ENCODE results near the gene VEZF1.
A peak's percentile ranks its signal among the peaks of the same experiment; 100 is the strongest.

VEZF1 gene

DNA sequence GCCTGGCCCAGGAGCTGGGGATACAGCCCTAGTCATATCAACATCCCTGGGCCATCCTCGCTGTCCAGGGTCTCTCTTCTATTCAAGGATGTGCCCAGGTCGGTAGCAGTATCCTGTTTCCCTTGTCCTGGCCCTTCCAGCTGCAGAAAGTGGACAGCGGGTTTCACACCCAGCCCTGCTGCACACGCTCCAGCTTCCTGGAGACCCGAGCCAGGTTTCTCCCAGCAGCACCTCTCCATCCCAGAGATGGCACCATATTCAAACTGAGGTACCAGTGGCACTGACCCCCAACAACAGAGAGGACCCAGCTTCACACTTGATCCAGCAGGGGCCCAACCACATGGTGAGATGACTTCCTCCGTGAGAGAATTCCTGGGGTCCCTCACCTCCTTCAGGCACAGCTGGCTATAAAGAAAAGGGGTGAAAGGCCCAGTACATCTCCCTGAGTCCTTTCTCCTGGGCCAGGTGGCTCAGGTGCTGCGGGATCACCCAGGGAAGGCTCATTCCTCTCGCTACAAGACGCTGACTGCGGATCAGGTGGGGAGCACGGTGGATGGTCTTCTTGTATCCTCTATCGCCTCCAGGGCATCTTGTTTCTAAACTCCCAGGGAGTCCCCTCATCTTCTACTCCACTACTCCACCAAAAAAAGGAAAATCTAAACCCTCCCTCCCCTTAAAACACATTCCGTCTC, 34.2 kb downstream of the VEZF1 start:
- no peak for DNase-seq

DNA sequence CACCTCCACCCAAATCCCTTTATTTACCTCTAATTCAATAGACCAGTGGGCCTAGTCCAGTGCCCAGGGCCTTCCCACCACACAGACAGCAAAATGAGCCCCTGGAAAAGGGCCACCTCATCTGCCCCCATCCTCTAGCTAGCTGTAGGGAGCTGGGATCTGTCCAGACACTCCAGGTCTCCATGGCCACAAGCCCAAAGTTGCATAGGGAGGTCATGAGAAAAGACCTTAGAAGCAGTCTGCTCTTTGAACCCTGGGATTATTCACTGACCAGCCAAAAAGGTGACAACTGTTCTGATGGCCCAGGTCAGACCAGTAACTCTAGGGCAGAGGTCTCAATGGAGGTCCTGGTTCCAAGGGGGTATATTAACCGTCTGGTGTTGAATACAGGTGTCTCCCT, 34.8 kb downstream of the VEZF1 start:
- no peak for DNase-seq

- DNase-seq = peak in 1 of 51 donors; percentile 14
Measured at GRCh38 chr17:57949649-57950048, 38.4 kb downstream of the VEZF1 start.

GRCh38 chr17:57948555-57949420, 39.3 kb downstream of the VEZF1 start:
- no peak for DNase-seq

DNA sequence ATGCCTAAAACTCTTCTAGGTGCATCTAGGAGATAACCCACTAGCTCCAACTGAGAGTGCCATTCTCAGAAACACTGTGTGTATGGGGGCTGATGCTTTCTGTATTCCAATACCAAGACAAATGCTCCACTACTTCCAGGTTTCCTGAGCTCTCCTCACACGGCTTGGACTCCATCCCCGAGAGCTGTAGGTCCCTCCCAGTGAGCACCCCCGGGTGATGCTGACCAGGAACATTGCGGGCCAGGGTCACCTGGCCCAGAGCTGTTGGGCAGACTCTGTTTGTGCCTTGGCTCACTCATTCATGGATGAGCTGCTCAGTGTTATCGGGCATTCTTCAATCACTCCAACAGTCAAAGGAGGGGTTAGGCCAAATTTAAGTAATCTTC, 39.9 kb downstream of the VEZF1 start:
- DNase-seq = peak in 1 of 51 donors; percentile 6

DNA sequence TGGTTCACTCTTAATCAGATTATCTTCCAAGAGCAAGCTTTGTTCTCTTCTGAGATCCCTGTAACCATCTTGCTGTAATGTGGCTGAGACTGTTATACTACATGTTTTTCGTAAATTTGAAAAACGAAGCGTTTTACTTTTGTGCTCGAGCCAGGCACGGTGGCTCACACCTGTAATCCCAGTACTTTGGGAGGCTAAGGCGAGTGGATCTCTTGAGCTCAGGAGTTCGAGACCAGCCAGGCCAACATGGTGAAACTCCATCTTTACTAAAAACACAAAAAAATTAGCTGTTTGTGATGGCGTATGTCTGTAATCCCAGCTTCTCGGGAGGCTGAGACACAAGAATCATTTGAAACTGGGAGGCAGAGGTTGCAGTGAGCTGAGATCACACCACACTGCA, 40.7 kb downstream of the VEZF1 start:
- no peak for DNase-seq

DNA sequence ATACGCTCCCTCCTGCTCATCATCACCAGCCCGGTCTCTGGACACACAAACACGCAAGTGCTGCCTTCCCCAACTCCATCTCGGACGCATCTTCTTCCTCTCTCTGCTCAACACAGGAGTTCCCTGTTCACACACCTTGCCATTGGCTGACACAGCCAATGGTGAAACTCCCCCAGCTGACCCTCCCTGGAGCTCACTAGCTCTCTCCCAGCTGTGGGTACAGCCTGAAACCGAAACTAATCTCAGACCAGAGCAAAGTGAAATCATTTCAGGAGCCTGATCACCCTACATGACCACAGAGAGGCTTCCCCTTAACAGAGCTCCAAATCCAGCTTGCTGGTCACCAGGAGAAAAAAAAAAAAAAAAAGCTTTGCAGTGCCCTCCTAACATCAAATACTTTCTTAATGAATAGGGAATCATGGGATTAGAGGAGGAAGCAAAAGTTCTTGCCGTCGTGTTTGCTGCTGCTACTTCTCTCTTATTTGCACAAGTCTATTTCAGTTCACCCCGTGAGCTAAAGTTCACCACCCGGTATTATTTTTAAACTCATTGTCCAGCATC, 41.2 kb downstream of the VEZF1 start:
- DNase-seq = peak in 13 of 51 donors; percentile 18 to 83 (median 40)

- DNase-seq = no peak
Measured at GRCh38 chr17:57945996-57946797, 41.9 kb downstream of the VEZF1 start.

DNA sequence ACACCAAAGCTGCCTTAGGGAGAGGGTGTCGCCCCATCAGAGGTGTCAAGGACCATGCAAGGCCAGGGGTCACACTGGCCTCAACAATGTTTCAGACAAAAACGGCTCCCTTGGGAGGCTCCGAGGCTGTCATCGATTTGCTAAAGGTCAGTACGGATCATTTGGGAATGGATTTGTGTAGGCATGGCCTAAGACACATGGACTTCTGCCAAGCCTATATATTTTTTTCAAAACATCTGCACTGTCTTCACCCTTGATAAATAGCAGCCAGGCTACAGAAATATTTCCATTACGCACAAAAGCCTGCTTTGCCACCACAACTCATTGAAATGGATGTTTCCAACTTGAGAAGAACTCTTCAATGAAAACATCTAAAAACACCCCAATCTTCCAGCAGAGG, 43.1 kb downstream of the VEZF1 start:
- no peak for DNase-seq

DNA sequence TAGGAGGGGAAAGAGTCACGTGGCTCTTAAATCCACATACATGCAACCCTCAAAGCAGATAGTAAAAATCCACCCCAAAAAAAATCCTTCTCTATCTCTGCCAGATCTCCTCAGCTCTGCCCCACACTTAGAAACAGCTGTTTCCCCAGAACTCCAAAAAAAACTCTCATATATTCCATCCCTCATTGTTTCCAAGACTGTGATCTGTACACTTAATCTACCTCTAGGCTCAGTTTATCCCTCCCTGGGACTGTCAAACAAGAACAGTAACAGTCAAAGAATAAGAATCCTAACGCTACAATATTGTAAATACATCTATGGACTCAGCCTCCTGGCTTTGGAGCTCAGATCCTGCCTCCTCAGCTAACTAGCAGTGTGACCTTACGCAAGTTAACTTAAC, 44.4 kb downstream of the VEZF1 start:
- no peak for DNase-seq

DNA sequence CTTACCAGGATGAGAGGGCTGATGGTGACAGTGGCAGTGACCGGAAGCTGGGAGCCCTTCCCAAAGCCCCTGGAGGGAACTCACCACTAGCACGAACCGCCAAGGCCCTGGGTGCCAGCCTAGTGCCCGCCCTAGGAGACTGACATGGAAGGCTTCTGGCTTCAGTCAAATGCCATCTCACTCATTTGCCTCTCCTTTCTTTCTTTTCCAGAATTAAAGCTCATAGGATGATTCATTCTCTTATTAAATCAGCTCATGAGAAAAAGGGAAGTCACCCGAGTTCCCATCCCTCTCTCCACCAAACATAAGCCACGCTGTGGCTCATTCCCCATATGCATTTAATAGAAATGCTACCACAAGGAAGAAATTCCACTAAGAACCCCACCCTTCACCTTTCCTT, 44.9 kb downstream of the VEZF1 start:
- peak in 1 of 51 donors; percentile 39 for DNase-seq

DNA sequence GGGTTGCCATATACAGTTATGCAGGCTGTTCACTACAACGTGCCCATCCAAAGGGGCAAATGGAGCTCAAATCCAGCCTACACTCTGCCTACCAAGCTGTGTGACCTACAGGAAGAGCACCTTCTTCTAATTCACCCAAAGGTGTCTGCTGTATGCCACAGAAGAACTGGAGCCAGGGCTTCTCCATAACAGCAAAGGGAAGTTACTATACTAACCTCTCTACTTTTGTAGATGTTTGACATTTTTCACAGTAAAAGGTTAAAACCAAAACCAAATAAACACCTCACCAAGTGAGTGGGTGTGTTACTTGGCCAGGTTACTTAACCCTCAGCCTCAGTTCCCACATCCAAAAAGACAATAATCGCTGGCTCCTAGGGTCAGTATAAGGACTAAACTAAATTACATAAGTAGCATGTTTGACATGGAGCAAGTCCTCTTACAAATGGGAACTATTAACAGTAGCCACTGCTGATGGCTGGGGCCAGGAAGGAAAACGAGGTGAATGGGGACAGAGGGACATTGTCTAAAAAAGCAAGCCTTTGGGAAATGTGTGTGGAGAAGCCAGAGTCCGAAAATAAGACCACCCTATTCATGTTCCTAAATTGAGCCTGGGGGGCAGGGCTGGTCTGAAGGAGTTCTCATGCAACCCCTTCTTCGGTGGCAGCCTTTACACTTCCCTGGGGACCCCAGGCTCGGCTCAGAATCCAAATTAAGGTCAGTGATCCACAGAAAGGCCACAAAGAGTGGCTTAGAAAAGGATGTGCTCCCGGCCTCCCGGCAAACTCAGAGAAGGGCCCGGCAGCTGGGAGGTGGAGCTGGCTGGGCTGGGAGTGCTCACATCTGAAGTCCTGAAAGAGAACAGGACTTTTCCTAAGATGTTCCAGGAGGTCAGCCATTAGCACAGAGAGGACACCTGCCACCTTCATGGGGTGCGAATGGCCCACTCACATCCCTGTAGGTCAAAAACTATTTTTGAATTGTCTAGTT, 46.4 kb downstream of the VEZF1 start:
- DNase-seq = peak in 2 of 51 donors; percentile 9 to 23

- DNase-seq = peak in 10 of 51 donors; percentile 19 to 62 (median 36)
Measured at GRCh38 chr17:57940653-57941329, 47.3 kb downstream of the VEZF1 start.

- peak in 18 of 51 donors; percentile 22 to 71 (median 44) for DNase-seq
Measured at GRCh38 chr17:57940231-57940630, 47.8 kb downstream of the VEZF1 start.

GRCh38 chr17:57939797-57940196, 48.3 kb downstream of the VEZF1 start:
- peak in 10 of 51 donors; percentile 26 to 71 (median 32) for DNase-seq

DNA sequence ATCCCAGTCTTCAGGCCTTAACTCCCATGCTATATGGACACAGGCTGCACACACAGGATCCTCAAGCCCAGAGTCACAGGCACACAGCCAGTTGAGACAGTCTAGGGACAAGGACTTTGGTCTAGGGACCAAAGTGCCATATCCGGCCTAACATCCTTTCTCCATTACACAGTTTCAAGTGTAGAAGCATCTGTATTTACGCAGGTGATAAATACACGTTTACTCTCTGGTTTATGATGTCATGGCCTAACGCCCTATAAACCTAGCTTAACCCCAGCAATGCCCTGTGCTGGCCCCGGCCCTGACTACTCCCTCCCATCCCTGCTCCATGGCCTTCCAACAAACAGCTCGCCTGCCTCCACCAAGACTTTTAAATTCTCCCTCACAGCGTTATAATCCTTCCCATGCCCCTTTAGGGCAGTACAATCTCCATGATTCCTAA, 50.0 kb downstream of the VEZF1 start:
- DNase-seq = no peak

GRCh38 chr17:57937492-57937891, 50.6 kb downstream of the VEZF1 start:
- DNase-seq = no peak

GRCh38 chr17:57935833-57936807, 51.9 kb downstream of the VEZF1 start:
- peak in 38 of 51 donors; percentile 35 to 89 (median 70) for DNase-seq

All from hypothalamus (tissue), 51 donors.